Astrocyte (in vitro differentiated cells and primary cell): ENCODE results near the gene VARS2.

Source experiments
- EZH2 ChIP-seq: IDR thresholded peaks from 2 replicates; pipeline ENCODE4 v1.6.1; 2012; ENCODE audit warnings: mild to moderate bottlenecking, low read length, inconsistent platforms; ENCODE audit not compliant: insufficient read depth
- TF ChIP-seq, protein P1 (sequence below): IDR thresholded peaks from 2 replicates; pipeline ENCODE4 v1.5.1; 2011; ENCODE audit warnings: low read depth, mild to moderate bottlenecking, inconsistent platforms, low read length, moderate library complexity; ENCODE audit not compliant: insufficient read depth

DNA sequence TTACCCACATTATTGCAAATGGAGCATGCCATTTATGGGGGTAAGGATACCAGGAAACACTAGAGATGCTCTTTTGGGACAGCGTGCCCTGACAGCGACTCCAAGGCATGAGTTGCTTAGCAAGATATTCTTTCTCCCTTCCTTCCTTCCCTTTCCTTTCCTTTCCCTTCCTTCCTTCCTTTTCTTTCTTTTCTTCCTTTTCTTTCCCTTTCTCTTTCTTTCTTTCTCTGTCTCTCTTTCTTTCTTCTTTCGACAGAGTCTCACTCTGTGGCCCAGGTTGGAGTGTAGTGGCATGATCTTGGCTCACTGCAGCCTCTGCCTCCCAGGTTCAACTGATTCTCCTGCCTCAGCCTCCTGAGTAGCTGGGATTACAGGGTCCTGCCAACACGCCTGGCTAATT lies 30.0 kb downstream of the VARS2 start:
- TF ChIP-seq, protein P1, sequence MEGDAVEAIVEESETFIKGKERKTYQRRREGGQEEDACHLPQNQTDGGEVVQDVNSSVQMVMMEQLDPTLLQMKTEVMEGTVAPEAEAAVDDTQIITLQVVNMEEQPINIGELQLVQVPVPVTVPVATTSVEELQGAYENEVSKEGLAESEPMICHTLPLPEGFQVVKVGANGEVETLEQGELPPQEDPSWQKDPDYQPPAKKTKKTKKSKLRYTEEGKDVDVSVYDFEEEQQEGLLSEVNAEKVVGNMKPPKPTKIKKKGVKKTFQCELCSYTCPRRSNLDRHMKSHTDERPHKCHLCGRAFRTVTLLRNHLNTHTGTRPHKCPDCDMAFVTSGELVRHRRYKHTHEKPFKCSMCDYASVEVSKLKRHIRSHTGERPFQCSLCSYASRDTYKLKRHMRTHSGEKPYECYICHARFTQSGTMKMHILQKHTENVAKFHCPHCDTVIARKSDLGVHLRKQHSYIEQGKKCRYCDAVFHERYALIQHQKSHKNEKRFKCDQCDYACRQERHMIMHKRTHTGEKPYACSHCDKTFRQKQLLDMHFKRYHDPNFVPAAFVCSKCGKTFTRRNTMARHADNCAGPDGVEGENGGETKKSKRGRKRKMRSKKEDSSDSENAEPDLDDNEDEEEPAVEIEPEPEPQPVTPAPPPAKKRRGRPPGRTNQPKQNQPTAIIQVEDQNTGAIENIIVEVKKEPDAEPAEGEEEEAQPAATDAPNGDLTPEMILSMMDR, result no peak
- TF ChIP-seq EZH2, result no peak
